GM10847 (cell line): Measurements from ENCODE around the gene KCNN3.

ENCODE experiments used
- POLR2A ChIP-seq: IDR thresholded peaks from 2 replicates; pipeline ENCODE4 v1.6.1; 2011; ENCODE audit not compliant: insufficient read length; ENCODE audit errors: extremely low read depth

KCNN3 gene

DNA sequence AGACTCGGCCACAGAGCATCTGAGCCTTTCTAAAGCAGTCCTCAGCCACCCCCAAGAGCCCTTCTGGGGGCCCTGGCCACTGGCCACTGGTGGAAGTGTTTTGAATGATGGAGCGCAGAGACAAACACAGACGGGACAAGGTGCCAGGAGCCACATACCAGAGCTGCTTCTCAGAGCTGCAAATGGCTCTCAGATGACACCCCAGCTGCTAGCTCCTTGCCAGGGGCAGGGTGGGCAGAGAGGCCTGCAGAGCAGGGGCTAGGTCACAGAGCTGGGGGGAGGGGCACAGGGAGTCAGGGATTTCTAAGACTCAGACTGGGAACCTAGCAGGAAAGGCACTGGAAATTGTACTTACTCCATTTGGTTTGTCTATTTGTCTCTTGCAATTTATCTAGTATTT is 30.4 kb downstream of the KCNN3 start:
- TF ChIP-seq POLR2A, result no peak

DNA sequence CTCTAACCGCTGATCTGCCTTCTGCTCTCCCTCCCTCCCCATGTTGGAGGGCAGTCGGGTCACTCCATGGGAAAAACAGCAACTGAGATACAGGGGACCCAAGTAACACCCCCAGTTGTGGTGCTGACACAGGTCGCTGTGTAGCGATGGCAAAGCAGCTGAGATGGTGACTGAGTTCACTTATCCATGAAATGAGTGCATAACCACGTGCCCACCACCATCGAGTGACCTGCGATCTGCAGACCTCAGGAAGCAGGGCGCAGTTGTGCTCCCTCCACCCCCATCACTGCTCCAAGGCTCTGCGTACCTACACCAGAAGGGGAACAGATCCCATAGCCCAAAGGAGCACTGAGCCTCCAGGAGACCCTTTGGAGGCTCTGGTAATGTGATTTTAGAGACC is 31.1 kb downstream of the KCNN3 start:
- no peak for TF ChIP-seq POLR2A

DNA sequence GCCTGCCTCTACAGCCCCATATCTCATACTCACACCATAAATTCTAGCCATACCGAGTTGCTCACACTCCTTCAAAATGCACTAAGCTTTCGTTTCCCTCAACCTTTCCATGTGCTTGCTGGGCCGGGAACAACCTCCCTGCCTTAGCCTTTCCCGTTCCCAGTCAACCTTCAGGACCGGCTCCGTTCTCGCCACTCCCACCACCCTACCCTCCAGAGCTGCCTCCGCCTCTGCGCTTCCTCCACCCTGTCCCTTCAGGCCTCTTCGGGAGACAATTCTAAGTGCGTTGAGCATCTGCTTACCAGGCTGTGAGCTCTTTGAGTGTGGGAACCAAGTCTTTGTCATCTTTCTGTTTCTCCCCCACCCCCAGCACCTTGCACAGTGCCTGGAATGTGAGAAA is 31.6 kb downstream of the KCNN3 start:
- TF ChIP-seq POLR2A, result no peak

DNA sequence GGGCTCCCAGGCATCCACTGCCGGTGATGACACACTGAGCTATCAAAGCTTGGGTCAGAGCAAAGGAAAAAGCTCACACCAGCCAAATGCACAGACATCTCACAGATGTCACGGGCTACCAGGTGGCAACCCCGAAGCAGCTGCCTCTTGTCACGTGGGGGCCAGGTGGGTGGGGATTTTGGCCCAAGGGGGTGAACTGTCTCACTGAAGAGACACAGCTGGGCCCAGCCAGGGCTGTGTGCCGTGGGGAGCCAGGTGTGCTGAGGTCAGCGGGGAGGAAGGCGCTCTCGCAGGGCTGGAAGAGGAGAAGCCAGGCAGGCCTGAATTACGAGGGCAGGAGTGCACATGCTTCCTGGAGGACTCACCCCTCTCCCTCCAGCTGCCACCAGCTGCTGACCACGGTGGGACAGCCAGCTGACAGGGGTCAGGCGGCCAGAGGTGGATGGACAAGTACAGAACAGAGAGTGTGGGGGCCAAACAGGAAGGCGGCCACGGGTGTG is 32.4 kb downstream of the KCNN3 start:
- no peak for TF ChIP-seq POLR2A

DNA sequence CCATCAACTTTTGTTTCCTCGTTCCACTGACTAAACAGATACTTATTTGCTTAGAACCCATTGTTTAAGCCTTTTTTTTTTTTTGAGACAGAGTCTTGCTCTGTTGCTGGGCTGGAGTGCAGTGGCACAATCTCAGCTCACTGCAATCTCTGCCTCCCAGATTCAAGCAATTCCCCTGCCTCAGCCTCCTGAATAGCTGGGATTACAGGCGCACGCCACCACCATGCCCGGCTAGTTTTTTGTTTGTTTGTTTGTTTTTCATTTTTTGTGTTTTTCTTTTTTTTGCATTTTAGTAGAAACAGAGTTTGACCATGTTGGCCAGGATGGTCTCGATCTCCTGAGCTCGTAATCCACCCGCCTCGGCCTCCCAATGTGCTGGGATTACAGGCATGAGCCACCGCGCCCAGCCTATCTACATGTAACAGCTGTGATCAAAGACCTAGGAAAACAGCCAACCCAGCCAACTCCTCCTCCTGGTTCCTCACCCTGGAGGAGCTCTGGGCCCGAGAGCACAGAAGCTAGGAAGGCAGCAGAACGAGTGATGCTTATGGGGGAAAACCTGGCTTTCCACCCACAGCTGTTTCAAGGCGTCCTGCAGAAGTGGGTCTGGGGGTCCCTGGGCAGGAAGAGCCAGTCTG is 32.9 kb downstream of the KCNN3 start:
- no peak for TF ChIP-seq POLR2A

DNA sequence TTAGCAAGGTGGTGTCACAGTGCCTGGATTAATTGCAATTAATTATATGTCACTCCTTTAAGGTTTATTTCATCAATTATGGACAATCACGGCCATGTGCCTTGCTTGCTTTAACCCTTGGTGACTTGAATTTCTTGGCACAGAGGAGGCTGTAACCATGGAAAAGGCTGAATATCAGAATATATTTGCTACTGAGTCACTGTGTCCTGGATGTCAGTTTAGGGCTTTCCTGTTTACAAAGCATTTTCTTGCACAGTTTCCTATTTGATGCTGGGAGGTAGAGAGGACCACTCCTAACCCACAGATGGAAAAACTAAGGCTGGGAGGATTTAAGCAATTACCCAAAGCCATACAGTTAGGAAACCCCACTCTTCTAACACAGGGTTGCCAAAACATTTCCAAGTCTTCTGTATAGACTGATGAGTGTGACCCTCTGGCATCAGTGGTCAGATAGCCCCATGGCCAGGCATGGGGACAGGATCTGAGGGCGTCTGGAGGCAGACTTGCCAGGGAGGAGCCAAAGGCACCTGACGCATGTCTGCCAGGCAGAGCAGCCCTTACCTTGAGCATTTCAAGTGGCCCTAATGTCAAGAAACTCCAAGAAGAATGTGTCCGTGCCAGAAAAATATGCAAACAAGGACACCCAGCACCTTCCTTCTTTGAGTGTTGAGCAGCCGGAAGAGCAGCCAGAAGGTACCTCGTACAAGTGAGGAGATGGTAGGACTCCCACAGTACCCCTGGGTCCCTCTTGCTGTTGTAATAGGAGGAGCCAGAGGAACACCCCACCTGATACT is 34.4 kb downstream of the KCNN3 start:
- TF ChIP-seq POLR2A, result no peak

DNA sequence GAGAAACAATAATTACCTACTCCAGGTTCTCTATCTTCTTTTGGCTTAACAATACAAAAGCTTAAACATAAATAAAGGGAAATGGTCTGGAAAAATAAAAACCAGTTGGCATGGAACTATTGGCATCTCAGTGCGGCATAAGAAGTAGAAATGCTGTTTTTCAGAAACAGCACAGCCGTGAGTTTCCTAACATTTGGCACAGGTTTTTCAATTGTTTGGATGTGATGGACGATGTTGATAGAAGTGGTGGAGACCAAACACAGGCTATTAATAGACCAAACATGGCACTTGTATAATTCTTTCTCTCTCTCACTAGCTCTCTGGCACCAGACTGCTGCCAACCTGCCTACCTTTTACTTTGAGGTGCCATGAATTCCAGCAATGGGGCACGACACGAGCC is 36.2 kb downstream of the KCNN3 start:
- TF ChIP-seq POLR2A, result no peak

DNA sequence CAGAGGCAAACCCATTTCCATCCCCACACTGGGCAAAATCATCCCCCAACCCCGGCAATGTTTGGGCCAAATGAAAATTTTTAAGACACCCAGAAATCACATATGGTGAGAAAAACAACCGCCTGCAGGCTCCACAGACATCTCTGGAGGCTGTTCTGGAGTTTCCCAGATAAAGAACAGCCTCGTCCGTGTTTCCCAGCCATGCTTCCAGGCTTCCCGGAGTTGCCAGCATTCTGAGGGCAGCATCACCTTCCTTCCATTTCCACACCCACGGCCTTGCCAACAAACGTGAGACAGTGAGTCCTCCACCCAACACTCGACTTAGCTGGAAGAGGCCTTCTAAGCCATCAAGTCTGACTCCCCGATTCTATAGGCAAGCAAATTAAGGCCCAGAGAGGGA is 36.9 kb downstream of the KCNN3 start:
- TF ChIP-seq POLR2A, result no peak

DNA sequence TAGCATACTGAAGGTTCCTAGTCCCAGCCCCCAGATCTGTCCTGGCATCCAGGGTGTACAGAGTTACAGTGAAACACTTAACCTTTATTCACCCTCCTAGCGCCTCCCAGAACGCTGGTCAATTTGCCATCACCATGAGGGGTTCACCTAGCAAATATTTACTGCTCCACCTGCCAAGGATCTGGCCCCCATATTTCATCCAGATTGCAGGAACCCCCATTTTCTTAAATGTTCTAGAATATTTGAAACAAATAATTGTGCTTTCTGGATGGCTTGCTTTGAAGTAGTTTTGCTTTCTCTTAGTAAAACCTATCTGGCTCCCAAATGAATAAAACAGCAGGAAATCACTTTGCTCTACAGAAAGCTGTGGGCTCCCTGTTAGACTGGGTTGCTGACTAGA is 37.7 kb downstream of the KCNN3 start:
- TF ChIP-seq POLR2A, result no peak

DNA sequence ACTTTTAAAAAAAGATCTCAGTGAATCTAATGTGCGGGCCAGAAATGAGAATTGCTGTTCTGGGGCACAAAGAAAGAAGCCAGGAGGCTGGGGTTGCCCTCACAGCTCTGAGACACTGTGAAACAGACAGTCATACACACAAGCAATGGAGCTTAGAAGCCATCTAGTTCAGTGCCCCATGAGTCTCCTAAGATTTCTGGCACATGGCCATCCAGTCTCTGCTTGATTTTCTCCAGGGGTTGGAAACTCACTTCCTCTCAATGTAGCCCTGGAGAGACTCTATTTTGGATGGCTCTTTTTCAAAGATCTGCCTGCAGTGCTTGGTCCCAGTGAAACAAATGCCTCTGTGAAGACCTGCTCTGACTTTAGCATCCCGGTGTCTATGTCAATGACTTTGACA is 38.6 kb downstream of the KCNN3 start:
- TF ChIP-seq POLR2A, result no peak

DNA sequence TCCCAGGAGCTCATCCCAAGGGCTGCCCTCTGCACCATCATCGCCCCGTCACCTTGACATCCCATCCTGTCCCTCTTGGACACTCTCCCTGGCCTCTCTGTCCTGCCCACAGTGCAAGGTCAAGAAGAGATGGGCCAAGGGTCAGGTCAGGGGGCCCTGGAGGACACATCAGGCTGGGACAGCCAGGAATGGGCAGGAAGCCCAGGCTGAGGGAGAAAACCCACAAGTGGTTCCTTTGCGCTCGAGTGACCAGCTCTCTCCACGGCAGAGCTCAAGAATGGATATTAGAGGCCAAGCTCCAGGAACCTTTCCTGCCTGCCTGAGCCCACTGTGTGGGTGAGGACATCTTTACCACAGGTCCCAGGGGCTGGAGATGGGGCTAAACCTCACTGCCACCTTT is 41.0 kb downstream of the KCNN3 start:
- no peak for TF ChIP-seq POLR2A

DNA sequence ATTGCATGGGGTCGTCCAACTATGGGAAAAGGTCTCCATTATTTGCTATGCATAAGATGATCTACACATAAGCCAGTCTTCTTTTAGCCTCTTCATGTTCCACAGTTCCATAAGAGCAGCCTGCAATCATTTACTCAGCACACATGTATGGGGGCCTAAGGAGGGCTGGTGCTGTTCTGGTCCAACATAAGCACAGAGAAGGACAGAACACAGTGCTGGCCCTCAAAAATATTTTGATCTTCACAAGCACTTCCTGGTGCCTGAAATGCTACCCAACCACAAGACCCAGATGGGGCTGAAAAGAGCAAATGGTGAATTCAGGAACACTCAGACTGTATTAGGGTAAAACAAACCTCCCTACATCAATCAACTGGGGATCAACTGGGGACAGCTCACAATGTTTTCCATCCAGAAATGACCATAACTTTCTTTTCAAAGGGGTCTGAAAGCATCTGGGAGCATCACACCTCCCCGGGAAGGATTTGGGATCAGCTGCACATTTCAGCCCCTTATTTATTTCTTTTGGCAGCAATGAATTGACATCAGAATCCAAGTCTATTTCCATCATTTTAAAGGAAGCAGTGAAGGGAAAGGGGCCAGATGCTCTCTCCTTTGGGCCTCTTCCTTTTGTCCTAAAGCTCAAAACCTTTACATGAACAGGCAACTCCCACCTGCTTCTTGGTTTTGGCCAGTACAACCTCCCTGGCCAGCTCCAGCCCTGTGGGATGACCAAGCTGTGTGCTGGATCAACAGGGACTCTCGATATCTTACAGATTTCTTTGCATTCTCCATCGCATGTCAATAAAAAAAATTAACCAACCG is 45.7 kb downstream of the KCNN3 start:
- TF ChIP-seq POLR2A, result no peak

DNA sequence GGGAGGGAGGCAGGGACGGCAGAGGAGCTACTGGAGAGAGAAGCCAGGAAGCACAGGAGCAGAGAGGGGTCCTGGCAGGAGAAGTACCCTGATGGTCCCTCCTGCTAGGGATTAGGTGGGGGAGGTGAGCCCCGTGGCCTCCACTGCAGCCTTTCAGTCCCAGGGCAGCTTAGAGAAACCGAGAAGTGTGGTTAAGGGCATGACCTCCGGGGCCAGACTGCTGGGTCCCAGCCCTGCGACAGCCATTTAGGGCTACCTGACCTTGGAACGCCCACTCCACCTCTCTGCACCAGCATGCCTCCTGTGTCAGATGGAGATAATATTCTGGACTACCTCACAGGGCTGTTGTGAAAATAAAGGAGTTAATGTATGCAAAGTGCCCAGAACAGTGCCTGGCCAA is 47.4 kb downstream of the KCNN3 start:
- no peak for TF ChIP-seq POLR2A

DNA sequence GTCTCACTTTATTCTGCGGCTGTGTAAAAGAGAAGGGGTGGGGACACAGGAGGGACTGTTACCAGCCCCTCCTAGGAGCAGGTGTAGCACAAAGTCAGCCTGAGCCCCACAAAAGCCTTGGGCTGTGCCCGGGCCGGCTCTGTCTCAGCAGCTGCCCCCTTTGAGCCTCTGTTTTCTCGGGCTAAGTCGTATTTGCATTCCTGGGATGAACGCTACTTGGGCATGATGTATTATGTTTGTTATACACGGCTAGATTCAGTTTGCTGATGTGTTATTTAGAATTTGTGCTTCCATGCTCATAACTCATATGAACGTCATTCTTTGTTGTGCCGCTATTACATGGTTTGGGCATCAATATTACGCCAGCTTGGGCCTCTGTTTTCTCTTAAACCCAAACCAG is 47.8 kb downstream of the KCNN3 start:
- TF ChIP-seq POLR2A, result no peak

DNA sequence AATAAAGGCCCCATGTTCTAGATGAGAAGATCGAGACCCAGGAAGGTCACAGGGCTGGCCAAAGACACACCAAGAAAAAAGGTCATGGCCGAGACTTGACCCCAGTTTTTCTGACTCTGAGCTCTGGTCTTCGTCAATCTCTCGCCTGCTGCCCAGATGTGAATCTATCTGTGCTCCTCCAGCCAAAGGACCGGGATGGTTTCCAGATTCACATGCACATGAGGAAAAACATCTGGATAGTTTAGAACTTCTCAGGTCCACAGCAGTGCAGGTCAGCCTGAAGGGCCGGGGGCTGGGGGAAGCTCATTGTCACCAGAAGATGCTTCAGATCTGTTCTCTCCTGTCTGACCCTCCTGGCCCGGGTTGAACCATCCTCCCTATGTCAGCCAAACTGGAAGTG is 49.0 kb downstream of the KCNN3 start:
- no peak for TF ChIP-seq POLR2A

DNA sequence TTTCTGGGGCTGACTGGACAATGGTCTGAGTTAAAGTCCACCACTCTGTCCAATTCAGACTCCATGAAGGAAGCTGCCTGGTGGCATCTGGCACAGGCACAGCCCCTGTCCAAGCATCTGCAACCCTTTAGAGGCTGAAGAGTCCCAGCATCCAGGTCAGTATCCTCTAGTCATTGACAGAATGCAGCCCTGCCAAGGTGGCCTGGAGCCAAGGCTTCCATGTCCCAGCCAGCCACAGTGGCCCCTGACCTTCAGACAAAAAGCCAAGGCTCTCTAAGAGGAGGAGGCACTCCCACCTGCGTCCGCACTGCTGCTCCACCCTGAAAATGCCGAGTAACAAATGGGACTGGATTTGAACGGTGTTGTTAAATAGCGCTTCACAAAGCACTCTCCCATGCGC is 49.4 kb downstream of the KCNN3 start:
- no peak for TF ChIP-seq POLR2A
